PC-3 (cell line): ENCODE results near the gene NFAM1. TPM values are rescaled to one million over a fixed set of nuclear protein-coding genes. Genes with fewer than 3 reads are reported as not detected.

Experiments used
- ATAC-seq: fragments of 200-7000 bp; cut with Tn5 transposase; 2 replicates; pipeline ENCODE4 v1.9.1; 2020; ENCODE audit warnings: mild to moderate bottlenecking, moderate library complexity
- BruUV-seq: library from RNA; stranded (reverse); fragments of 400-500 nt; replicated peaks from 2 replicates; lab custom pipeline; 2021; lab: Mats Ljungman, UMichigan
- CTCF ChIA-PET: fragments of 300-600 bp; sonication (Branson Sonifier 250); formaldehyde crosslinking; loops from one replicate; lab custom pipeline; 2022; ENCODE audit warnings: antibody characterized with exemption; lab: Charles Lee
- POLR2A ChIA-PET: fragments of 300-600 bp; sonication (Branson Sonifier 250); formaldehyde crosslinking; loops from one replicate; lab custom pipeline; 2022; ENCODE audit warnings: antibody characterized with exemption; ENCODE audit not compliant: unreplicated experiment; lab: Charles Lee
- DNase-seq: peaks from one replicate; pipeline ENCODE4 v3.0.0-alpha.2; 2015
- H2AFZ ChIP-seq: fragments of 300-600 bp; sonication (generic); 2 replicates; pipeline ENCODE4 v1.6.0; 2016; ENCODE audit warnings: antibody characterized with exemption, low read length
- H3F3A ChIP-seq: fragments of 300-600 bp; sonication (generic); one replicate; pipeline ENCODE4 v1.6.0; 2017; ENCODE audit warnings: antibody characterized with exemption, low read length, control low read depth, mild to moderate bottlenecking; ENCODE audit not compliant: unreplicated experiment
- H3K27ac ChIP-seq: fragments of 300-600 bp; sonication (generic); 2 replicates; pipeline ENCODE4 v1.5.1; 2016; ENCODE audit warnings: mild to moderate bottlenecking, low read length
- H3K27me3 ChIP-seq: fragments of 300-600 bp; sonication (generic); 2 replicates; pipeline ENCODE4 v1.6.1; 2016; ENCODE audit warnings: low read length, mixed read lengths
- H3K36me3 ChIP-seq: fragments of 300-600 bp; sonication (generic); 2 replicates; pipeline ENCODE4 v1.6.1; 2016; ENCODE audit warnings: low read depth, mixed run types, low read length, mixed read lengths
- H3K4me1 ChIP-seq: fragments of 300-600 bp; sonication (generic); 2 replicates; pipeline ENCODE4 v1.5.1; 2016; ENCODE audit warnings: low read length; ENCODE audit not compliant: insufficient read depth
- H3K4me2 ChIP-seq: fragments of 300-600 bp; sonication (generic); 2 replicates; pipeline ENCODE4 v1.6.0; 2016; ENCODE audit warnings: low read length
- H3K4me3 ChIP-seq: fragments of 300-600 bp; sonication (generic); 2 replicates; pipeline ENCODE4 v1.5.1; 2016; ENCODE audit warnings: mild to moderate bottlenecking, low read length, mixed read lengths
- H3K79me2 ChIP-seq: fragments of 300-600 bp; sonication (generic); 2 replicates; pipeline ENCODE4 v1.6.1; 2017; ENCODE audit warnings: low read length, mixed read lengths
- H3K9ac ChIP-seq: fragments of 300-600 bp; sonication (generic); 2 replicates; pipeline ENCODE4 v1.6.0; 2016; ENCODE audit warnings: mild to moderate bottlenecking, low read length
- H3K9me2 ChIP-seq: fragments of 300-600 bp; sonication (generic); replicated peaks from 2 replicates; pipeline ENCODE4 v1.6.1; 2016; ENCODE audit warnings: mixed run types, low read length, mixed read lengths
- H3K9me3 ChIP-seq: fragments of 300-600 bp; sonication (generic); 2 replicates; pipeline ENCODE4 v1.6.1; 2016; ENCODE audit warnings: low read length, mixed read lengths
- H4K20me1 ChIP-seq: fragments of 300-600 bp; sonication (generic); 2 replicates; pipeline ENCODE4 v1.6.1; 2016; ENCODE audit warnings: low read length, mixed read lengths
- EZH2 ChIP-seq: fragments of 300-600 bp; sonication (generic); IDR thresholded peaks from one replicate; pipeline ENCODE4 v1.6.1; 2017; ENCODE audit warnings: antibody characterized with exemption, mild to moderate bottlenecking, low read length; ENCODE audit not compliant: unreplicated experiment
- EZH2phosphoT487 ChIP-seq: fragments of 300-600 bp; sonication (generic); IDR thresholded peaks from 2 replicates; pipeline ENCODE4 v1.6.1; 2018; ENCODE audit warnings: mild to moderate bottlenecking, antibody characterized with exemption, low read length, borderline replicate concordance
- intact Hi-C: fragments of 100-400 bp; cut with micrococcal nuclease; formaldehyde crosslinking; loops from 2 replicates; pipeline ENCODE4 v1.9.0; 2023
- total RNA-seq: library from RNA; depleted of rRNA; stranded (reverse); fragments of >200 nt; gene quantifications from 2 replicates; pipeline ENCODE4 v1.2.3, GENCODE V29; 2014
- TF ChIP-seq, protein P1 (sequence below): fragments of 300-600 bp; sonication (generic); conservative IDR thresholded peaks from 2 replicates; pipeline ENCODE4 v1.5.1; 2017; ENCODE audit warnings: antibody characterized with exemption, low read depth, mild to moderate bottlenecking, low read length

The NFAM1 gene
- total RNA-seq, 1 experiment from 2014 or later, result 0.11 TPM

DNA sequence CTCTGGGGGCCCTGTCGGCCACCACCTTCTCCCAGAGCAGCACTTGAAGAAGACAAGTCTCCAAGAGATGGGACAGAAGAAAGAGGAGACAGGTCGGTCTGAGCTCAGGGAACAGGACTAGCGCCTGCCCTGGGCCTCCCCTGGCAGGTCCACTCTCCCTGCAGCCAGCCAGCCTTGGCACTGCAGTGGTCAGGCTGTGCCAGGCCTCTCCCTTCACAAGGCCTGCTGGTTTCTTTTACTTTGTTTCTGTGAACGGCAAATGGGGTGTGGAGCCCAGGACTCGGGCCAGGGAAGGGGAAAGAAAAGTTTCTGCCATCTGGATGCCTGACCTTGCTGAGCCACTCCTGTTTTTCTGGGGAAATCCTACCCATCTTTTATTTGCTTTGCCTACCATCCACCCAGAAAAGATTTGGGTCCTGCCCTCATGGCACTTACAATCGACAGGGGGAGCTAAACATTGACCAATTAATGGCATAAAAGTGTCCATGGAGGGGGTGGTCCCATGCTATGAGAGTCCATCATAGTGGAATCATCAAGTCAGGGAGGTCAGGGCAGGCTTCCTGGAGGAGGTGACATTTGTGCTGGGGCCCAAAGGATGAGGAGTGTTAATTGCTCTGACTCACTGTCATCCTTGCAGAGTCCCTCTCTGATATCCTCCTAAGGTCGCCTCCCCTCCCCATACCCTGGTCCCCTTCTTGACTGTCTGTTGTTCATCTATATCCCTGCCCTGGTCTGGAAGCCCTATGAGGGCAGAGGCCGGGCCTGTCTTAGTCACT lies 65.2 kb downstream of the NFAM1 start:
- intact Hi-C loops, result no loop called here
- ATAC-seq (no peak), DNase-seq (no peak)
- H3K79me2 ChIP-seq, result no peaks in the 10 kb centered on the region
- ChIA-PET POLR2A (no interaction called here), CTCF (interaction anchor here (0.9 kb wide), 1 partner anchor 77 kb away, joined by 3 read pairs; no protein-coding TSS in a partner anchor)
- no peak overlapping the region for H3K9ac ChIP-seq
- H3F3A ChIP-seq, result no peaks in the 10 kb centered on the region
- H2AFZ ChIP-seq, result no peak overlapping the region
- TF ChIP-seq EZH2 (no peak), EZH2phosphoT487 (no peak)
- TF ChIP-seq, protein P1, sequence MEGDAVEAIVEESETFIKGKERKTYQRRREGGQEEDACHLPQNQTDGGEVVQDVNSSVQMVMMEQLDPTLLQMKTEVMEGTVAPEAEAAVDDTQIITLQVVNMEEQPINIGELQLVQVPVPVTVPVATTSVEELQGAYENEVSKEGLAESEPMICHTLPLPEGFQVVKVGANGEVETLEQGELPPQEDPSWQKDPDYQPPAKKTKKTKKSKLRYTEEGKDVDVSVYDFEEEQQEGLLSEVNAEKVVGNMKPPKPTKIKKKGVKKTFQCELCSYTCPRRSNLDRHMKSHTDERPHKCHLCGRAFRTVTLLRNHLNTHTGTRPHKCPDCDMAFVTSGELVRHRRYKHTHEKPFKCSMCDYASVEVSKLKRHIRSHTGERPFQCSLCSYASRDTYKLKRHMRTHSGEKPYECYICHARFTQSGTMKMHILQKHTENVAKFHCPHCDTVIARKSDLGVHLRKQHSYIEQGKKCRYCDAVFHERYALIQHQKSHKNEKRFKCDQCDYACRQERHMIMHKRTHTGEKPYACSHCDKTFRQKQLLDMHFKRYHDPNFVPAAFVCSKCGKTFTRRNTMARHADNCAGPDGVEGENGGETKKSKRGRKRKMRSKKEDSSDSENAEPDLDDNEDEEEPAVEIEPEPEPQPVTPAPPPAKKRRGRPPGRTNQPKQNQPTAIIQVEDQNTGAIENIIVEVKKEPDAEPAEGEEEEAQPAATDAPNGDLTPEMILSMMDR, result no peak; the same call in 1 of the 2 replicates
- peaks cover 13% of the 10 kb centered on the region; the same call in 1 of the 2 replicates for H3K27me3 ChIP-seq
- no peaks in the 10 kb centered on the region for H3K9me2 ChIP-seq
- no TSS peak for BruUV-seq
- H4K20me1 ChIP-seq, result no peaks in the 10 kb centered on the region
- no peak overlapping the region for H3K4me2 ChIP-seq
- H3K9me3 ChIP-seq, result no peaks in the 10 kb centered on the region
- peaks cover 11% of the 10 kb centered on the region for H3K4me1 ChIP-seq
- H3K27ac ChIP-seq, result no peak overlapping the region
- H3K4me3 ChIP-seq, result no peak overlapping the region
- H3K36me3 ChIP-seq, result no peaks in the 10 kb centered on the region

DNA sequence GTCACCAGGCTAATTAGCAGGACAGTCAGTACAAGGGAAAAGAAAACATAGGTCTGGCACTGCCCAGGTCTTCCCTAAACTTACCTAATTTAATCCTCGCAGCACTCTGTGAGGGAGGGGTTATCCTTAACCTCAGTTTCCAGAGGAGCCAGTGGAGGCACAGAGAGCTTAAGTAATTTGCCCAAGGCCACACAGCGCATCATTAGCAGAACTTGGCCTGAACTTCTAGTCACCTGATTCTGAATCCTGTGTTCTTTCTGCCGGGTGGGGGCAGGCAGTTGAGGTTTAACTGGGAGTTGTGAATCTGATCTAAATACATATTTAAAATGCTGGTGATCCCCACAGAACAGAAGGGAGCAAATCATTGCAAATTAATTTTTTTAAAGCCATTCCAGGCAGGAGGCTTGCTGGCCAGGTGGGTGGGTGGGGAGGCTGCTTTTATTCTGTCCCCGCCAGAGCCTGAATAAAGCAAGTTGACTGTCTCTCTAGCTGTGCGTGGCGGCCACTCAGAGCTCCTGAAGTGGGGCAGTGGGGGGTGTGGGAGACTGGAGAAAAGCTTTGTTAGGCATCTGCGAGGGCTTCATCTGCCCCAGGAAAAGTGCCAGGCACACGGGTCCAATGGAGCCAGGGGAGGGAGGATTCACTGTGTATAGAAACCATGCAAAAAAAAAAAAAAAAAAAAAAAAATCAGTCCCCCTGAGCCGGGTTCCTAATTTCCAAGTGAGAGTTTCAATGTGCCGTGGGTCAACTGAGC lies 66.1 kb downstream of the NFAM1 start:
- Histone ChIP-seq H3K36me3 (no peaks in the 10 kb centered on the region), H2AFZ (no peak overlapping the region), H3K79me2 (no peaks in the 10 kb centered on the region), H3K4me2 (no peak overlapping the region), H3K27ac (no peak overlapping the region), H3K4me1 (peaks cover 11% of the 10 kb centered on the region), H3K4me3 (no peak overlapping the region), H4K20me1 (no peaks in the 10 kb centered on the region), H3K9me2 (no peaks in the 10 kb centered on the region), H3K9me3 (no peaks in the 10 kb centered on the region), H3K27me3 (peaks cover 13% of the 10 kb centered on the region; the same call in 1 of the 2 replicates), H3F3A (no peaks in the 10 kb centered on the region), H3K9ac (no peak overlapping the region)
- ATAC-seq (no peak), DNase-seq (no peak)
- TF ChIP-seq, protein P1, result no peak
- TF ChIP-seq EZH2 (no peak), EZH2phosphoT487 (no peak)
- ChIA-PET CTCF (no interaction called here), POLR2A (no interaction called here)
- intact Hi-C loops, result no loop called here
- no TSS peak for BruUV-seq
